Endothelial cell of umbilical vein (primary cell): Measurements from ENCODE around the gene ZDHHC19.
"Not testable (repeated sequence)": the region's sequence is repeated elsewhere in the genome, so short reads cannot be mapped to it uniquely, and the experiment has no call there.

Experiments
- CTCF ChIP-seq, 2 donors: IDR thresholded peaks; 1 replicate in 1 of 2; 2 replicates in 1 of 2; pipeline ENCODE4 v1.5.1; 2011; ENCODE audit warnings: low read length in 2 of 2, mild to moderate bottlenecking in 2 of 2, moderate library complexity in 2 of 2, control low read depth in 1 of 2, inconsistent platforms in 1 of 2, low read depth in 1 of 2; ENCODE audit not compliant: insufficient read depth in 1 of 2; ENCODE audit errors: extremely low read depth in 1 of 2
- EZH2 ChIP-seq: IDR thresholded peaks from 2 replicates; pipeline ENCODE4 v1.6.1; 2012; ENCODE audit warnings: borderline replicate concordance, low read depth, mild to moderate bottlenecking, moderate library complexity, low read length, inconsistent platforms; ENCODE audit not compliant: severe bottlenecking
- GATA2 ChIP-seq: IDR thresholded peaks from 2 replicates; pipeline ENCODE4 v1.7.0; 2011; ENCODE audit warnings: low read depth, mild to moderate bottlenecking, moderate library complexity, mixed read lengths, low read length; ENCODE audit not compliant: insufficient read length, insufficient read depth
- POLR2A ChIP-seq: IDR thresholded peaks from 2 replicates; pipeline ENCODE4 v1.6.1; 2012; ENCODE audit warnings: low read depth, mild to moderate bottlenecking, control low read depth, low read length

- TF ChIP-seq CTCF (IDR thresholded peaks at IDR 0.05; ENCODE audit: extremely low read depth in 1 of 2, insufficient read depth in 1 of 2, low read depth in 1 of 2, low read length in 2 of 2); POLR2A; EZH2; GATA2: not testable (repeated sequence)
These were observed 5.6 kb downstream of the ZDHHC19 start for GRCh38 chr3:196205442-196206205.
